AG09309 (cell line): ENCODE measurements around the gene CITED1.

Source experiments
- DNase-seq: peaks from one replicate; pipeline ENCODE4 v3.0.0-alpha.2; 2010; ENCODE audit warnings: low read depth
- H3K4me3 ChIP-seq: 2 replicates; pipeline ENCODE4 v1.5.1; 2011; ENCODE audit warnings: mild to moderate bottlenecking, low read depth, low read length, moderate library complexity; ENCODE audit not compliant: control insufficient read depth
- TF ChIP-seq, protein P1 (sequence below): IDR thresholded peaks from 2 replicates; pipeline ENCODE4 v1.5.1; 2011; ENCODE audit warnings: mild to moderate bottlenecking, low read depth, low read length, inconsistent platforms; ENCODE audit not compliant: insufficient read depth, control insufficient read depth; ENCODE audit errors: missing control alignments

CITED1 gene

DNA sequence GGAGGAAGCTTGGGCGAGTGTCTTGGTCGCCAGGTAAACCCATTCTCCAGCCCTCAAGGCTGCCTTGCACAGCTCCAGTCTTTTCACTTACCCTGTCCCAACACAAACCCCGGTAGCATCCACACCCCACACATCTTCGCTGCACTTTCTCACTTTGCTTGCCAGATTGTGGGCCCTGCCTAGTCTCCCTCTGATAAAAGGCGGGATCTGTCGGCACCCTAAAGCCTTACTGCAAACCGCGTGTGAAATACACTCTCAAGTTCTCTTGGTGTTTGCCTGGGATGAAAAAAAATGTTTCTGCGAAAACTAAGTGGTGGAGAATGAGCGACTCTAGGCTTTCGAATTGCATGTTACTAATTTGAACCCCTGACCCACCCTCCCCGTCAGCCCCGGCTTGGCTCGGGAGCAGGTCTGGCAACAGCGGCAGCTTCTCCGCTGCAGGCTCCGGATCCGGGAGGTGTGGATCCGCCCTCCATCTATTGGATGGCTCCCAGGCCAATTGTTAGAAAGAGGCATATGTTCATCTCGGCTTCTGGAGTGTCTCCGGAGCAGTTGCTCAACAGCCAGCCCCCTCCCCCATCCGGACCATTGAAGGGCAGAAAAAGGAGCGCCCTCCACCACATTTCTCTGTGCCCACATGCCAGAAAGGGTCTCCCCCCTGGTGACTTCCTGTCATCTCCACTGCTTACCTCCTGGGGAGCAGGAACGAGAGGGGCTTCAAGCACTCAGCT, 3.0 kb upstream of the CITED1 start:
- TF ChIP-seq, protein P1, sequence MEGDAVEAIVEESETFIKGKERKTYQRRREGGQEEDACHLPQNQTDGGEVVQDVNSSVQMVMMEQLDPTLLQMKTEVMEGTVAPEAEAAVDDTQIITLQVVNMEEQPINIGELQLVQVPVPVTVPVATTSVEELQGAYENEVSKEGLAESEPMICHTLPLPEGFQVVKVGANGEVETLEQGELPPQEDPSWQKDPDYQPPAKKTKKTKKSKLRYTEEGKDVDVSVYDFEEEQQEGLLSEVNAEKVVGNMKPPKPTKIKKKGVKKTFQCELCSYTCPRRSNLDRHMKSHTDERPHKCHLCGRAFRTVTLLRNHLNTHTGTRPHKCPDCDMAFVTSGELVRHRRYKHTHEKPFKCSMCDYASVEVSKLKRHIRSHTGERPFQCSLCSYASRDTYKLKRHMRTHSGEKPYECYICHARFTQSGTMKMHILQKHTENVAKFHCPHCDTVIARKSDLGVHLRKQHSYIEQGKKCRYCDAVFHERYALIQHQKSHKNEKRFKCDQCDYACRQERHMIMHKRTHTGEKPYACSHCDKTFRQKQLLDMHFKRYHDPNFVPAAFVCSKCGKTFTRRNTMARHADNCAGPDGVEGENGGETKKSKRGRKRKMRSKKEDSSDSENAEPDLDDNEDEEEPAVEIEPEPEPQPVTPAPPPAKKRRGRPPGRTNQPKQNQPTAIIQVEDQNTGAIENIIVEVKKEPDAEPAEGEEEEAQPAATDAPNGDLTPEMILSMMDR = no peak
- H3K4me3 ChIP-seq = peak overlapping the region; percentile 10; the same call in 1 of the 2 replicates
- no peak for DNase-seq

DNA sequence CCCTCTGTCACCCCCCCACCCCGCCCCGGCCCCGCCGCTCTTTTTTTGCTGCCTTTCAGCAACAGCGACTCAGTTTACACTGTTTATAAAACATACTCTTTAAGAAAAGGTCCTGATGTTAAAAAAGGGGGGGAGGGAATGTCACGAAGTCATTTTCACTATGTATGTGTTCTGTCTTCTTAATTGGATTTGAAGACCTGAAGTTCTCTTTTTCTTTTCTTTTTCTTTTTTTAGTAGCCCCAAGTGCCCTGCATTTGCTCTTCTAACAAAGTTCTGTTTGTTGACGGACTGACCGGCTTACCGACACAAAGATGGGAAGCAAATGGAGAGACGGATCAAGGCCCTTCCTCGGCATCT, 2.5 kb upstream of the CITED1 start:
- DNase-seq = no peak
- no peak overlapping the region for H3K4me3 ChIP-seq
- TF ChIP-seq, protein P1 = no peak

DNA sequence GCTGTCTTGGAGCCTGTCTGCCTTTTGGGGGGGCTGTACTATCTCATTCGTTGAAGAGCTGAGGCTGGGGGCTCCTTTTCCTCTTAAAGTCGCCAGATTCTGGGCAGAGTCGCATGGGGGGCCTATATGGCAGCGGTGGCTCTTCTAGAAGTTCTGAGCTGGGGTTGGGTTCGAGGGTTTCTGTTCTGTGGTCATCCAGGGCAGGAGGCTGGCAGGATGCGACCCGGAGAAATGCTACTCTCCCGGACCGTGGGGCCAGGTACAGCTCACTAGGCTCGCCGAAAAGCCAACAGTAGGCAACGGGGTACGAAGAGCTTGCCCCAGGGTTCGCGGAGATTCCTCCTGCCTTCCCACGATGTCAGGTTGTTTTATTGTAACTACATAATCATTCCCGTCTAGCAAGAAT, 1.9 kb upstream of the CITED1 start:
- DNase-seq = no peak
- TF ChIP-seq, protein P1 = no peak
- H3K4me3 ChIP-seq = no peak overlapping the region

DNA sequence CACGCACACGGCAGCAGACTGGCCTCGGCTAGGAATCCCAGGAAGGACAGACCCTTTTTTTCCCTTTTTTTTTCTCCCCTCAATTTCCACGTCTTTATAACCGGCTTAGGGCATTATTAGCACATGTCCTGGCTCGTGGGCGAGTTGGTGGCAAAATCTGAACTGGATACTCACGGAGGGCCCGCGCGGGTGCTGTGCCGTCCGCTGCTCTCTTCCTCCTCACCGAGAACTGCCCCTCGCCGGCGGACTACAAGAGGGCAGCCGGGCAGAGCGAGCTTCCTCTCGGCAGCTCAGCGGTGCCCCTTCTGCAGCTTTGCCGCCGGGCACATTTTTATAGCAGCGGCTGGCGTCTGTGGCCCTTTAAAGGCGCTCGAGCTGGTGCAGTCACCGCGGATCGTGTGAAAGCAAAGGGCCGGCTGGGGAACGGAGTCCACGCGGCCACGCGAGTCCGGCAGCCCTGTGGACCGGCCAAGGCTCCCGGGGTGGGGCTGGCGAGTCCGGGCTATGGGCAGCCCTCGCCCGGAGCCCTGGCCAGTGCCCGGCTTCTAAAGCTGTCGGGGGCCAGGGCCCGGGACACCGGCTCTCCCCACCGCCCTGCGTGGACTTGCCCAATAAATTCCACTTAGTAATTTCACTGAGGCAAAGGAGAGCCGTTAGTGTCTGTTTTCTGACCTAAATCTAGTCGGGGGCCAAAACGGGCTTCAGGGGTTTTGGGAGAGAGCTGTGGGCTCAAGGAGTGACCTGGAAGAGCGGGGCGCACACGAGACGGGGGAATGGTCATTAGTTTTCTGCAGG, 1.3 kb upstream of the CITED1 start:
- no peak for DNase-seq
- peak overlapping the region; percentile 45 for H3K4me3 ChIP-seq
- TF ChIP-seq, protein P1 = no peak

DNA sequence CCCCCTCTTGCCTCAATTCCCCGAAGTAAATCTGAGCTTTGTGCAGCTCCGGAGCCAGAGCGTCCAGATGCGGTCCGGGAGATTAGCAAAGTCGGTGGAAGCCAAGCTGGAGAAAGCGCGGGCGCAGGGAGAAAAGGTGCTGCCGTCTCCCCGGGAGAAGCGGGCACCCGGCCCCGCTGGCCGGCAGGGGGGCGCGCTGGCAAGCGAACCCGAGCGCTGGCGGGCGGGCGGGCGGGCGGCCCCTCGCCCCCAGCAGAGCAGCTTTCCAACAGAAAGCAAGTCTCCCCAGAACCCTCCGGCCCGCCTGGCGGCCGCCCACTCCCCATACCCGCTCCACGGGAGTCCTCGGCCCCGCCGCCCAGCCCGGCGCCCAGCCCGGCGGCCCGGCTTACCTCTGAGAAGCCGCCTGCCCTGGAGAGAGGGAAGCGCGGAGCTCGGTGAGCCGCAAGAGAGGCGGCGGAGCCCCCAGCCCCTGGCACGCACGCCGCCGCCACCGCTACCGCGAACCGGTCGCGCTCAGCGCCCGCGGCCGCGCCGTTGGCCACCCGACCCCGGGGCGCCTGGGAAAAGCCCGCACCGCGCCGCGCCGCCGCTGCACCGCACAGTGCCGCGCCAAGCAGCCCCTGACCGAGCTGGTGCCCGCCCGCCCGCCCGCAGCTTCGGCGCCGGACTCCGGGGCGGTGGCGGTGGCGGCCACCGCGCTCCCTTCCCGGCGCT, 529 bp upstream of the CITED1 start:
- DNase-seq = no peak
- peak overlapping the region; percentile 45 for H3K4me3 ChIP-seq
- TF ChIP-seq, protein P1 = no peak

DNA sequence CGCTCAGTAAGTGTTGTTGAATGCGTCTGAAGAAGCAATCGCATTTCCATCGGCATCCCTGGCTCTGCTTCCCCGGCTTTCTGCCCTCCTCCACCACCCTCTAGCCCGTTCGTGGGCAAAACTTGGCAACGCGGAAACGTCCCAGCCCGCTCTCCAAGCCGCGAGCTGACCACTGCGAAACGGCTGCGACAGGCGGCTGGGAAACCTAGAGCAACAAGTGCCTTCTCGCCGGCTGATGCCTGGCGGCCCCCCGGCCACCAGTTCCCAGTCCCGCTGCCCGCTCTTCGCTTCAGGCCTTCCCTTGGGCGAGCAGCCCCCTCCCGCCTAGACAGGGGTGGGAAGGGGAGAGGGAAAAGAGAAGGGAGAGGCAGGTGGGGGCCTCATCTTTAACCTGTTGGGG, 837 bp downstream of the CITED1 start:
- DNase-seq = no peak
- TF ChIP-seq, protein P1 = no peak
- peak overlapping the region; percentile 3 for H3K4me3 ChIP-seq
